Measurements from ENCODE around the gene UBB. TPM values are rescaled to one million over a fixed set of nuclear protein-coding genes. Genes with fewer than 3 reads are reported as not detected.

UBB gene
- total and polyA plus RNA-seq, 8 donors = 1,151 to 2,150 (median 1,688) TPM

DNA sequence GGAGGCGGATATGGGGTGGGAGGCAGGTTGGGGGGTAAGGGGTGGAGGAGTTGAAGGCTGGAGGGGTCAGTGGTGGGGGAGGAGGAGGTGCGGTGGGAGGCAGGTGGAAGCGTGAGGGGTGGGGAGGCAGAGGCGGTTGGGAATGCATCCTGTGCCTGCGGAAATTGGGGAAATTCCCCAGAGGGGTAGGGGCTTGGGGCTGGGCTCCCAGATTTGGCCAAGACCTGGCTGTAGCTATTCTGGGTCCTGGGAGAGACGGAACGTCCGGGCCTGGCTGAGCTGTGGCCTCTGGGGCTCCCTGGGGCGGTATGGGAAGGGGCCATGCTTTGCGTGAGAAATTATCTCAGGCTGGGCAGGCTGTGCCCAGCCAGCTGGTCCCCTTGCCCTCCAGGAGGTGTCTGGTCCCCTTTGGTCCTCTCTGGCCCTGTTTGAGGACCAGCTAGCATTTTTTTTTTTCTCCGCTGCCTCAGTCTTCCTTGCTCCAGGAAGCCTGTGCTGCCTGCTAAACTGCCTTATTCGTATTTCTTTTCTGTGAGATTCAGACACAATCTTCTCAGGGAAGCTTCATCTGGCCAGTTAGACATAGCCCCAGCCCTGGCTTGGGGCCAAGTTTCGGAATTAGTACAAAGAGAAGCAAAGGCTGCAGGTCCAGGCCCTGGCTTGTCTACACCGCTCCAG is 27.2 kb downstream of the UBB start:
- peak overlapping the region; percentile 50 to 65 for H3K27ac ChIP-seq
- intact Hi-C loops (cut with DNase I) = no loop called here
- DNase-seq = peak in 2 of 4 donors; percentile 50 to 70
- H3K36me3 ChIP-seq = no peaks in the 10 kb centered on the region
- no peaks in the 10 kb centered on the region for H3K9me3 ChIP-seq
- H3K4me1 ChIP-seq = peaks cover 0 to 20% of the 10 kb centered on the region in 2 donors
- ATAC-seq = peak; percentile 28
- no peak for TF ChIP-seq CTCF (IDR thresholded peaks at IDR 0.05)
- no peak overlapping the region for H3K4me3 ChIP-seq
- H3K27me3 ChIP-seq = peaks cover 0 to 30% of the 10 kb centered on the region in 2 donors

GRCh38 chr17:16415031-16415924 is 34.4 kb downstream of the UBB start, which contains the start of gene TRPV2:
Gene TRPV2 (plus strand): TSS chr17:16415571. CDS start chr17:16417669, 2,098 bp downstream.
- DNase-seq = peak in 1 of 4 donors; percentile 91
- peak within 1 kb of the TSS; percentile 36 to 77 for H3K4me3 ChIP-seq
- H3K9me3 ChIP-seq = no peaks in the 10 kb centered on the region
- peak within 1 kb of the TSS; percentile 88 to 93 for H3K27ac ChIP-seq
- peaks cover 0 to 31% of the 10 kb centered on the region in 2 donors for H3K36me3 ChIP-seq
- H3K4me1 ChIP-seq = peaks cover 22 to 43% of the 10 kb centered on the region in 2 donors
- TF ChIP-seq CTCF (IDR thresholded peaks at IDR 0.05) = no peak
- ATAC-seq = peak; percentile 23
- intact Hi-C loops (cut with DNase I) = no loop called here
- no peaks in the 10 kb centered on the region for H3K27me3 ChIP-seq

DNA sequence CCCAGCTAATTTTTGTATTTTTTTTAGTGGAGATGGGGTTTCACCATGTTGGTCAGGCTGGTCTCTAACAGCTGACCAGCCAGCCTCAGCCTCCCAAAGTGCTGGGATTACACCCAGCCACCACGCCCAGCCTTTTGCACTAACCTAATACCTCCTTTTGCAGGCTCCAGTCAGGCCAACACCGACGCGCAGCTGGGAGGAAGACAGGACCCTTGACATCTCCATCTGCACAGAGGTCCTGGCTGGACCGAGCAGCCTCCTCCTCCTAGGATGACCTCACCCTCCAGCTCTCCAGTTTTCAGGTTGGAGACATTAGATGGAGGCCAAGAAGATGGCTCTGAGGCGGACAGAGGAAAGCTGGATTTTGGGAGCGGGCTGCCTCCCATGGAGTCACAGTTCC is 36.5 kb downstream of the UBB start:
- Histone ChIP-seq H3K4me1 (peaks cover 22 to 44% of the 10 kb centered on the region in 2 donors), H3K27ac (peak overlapping the region in 1 of 2 donors; percentile 93), H3K4me3 (no peak overlapping the region), H3K9me3 (no peaks in the 10 kb centered on the region), H3K27me3 (no peaks in the 10 kb centered on the region), H3K36me3 (peaks cover 0 to 52% of the 10 kb centered on the region in 2 donors)
- TF ChIP-seq CTCF (IDR thresholded peaks at IDR 0.05) = no peak
- DNase-seq (no peak), ATAC-seq (no peak)
- intact Hi-C loops (cut with DNase I) = no loop called here

GRCh38 chr17:16417896-16418684 is 37.2 kb downstream of the UBB start:
- Histone ChIP-seq H3K27ac (peak overlapping the region; percentile 70 to 93), H3K9me3 (no peaks in the 10 kb centered on the region), H3K36me3 (peaks cover 0 to 59% of the 10 kb centered on the region in 2 donors), H3K4me1 (peaks cover 22 to 44% of the 10 kb centered on the region in 2 donors), H3K27me3 (no peaks in the 10 kb centered on the region), H3K4me3 (no peak overlapping the region)
- intact Hi-C loops (cut with DNase I) = no loop called here
- no peak for TF ChIP-seq CTCF (IDR thresholded peaks at IDR 0.05)
- no peak for DNase-seq
- no peak for ATAC-seq

Measured in left lung (tissue), 10 donors.